Superior temporal gyrus (tissue), 1 donor: ENCODE measurements around the gene CFAP43.

Source experiments
- DNase-seq: peaks from one replicate; pipeline ENCODE4 v3.0.0-alpha.2; 2016; ENCODE audit errors: extremely low spot score

The CFAP43 gene

DNA sequence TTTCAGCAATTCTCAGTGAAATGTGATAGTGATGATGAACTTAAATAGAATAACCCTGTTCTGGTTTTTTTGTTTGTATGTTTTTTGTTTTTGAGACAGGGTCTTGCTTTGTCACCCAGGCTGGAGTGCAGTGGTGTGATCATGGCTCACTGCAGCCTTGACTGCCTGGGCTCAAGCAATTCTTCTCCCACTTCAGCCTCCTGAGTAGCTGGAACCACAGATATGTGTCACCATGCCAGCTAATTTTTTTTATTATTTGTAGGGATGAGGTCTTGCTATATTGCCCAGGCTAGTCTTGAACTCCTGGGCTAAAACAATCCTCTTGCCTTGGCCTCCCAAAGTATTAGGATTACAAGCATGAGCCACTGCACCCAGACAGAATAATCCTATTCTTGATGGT, 132.2 kb downstream of the CFAP43 start:
- DNase-seq: no peak

DNA sequence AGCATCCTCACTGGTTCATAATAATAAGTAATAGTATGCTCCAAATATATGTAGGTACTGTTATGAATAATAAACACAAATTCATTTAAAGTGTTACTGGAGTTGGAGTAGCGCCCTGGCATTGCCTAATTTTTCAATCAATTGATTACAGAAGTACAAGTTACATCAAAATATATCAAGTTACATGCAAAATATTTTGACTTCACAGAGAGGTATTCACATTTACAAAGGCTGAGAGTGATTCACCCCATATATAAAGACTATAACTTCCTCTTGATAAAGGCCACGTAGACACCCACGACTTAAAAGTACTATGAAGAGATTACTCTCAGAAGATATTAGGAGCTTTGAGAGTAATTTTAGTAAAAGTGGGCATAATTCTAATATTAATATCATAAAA, 132.9 kb downstream of the CFAP43 start:
- DNase-seq: no peak

DNA sequence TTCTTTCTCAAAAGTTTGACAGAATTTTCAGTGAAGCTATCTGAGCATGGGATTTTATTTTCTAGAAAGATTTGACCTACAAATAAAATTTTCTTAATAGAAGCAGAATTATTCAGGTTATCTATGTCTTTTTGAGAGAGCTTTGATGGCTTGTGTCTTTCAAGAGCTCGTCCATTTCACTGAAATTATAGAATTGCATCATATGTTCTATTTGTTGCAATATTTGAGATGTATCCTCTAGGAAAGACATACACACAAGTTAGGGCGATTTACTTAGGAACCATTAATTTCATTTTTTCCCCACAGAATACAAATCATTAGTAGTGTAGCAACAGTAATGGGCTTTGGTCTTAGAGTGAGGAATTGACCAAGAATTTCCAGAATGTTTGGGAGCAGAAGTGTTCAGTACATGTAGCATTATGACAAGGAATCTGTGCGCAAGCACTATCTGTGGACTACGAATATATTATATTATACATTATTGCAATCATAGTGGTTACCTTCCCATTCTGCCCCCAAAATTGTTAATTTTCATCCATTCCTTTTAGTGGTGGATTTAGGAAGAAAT, 133.7 kb downstream of the CFAP43 start:
- no peak for DNase-seq

DNA sequence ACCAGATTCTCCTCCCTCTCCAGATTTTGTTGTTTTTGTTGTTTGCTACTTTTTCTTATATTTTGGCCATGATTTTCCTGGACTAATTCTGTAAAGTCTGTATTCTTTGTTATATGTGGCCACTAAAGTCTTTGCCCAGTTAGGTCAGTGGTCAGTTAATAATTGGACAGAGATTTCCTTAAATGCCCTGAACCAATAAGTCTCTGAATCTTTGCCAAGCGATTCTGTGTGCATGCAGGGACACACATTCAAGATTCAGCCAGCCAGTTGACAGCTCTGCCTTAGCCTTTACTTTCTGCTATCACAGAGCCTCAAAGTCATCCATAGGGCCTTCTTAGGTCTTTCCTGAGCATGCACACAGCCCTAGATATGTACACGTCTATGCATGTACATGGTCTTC, 135.5 kb downstream of the CFAP43 start:
- no peak for DNase-seq

DNA sequence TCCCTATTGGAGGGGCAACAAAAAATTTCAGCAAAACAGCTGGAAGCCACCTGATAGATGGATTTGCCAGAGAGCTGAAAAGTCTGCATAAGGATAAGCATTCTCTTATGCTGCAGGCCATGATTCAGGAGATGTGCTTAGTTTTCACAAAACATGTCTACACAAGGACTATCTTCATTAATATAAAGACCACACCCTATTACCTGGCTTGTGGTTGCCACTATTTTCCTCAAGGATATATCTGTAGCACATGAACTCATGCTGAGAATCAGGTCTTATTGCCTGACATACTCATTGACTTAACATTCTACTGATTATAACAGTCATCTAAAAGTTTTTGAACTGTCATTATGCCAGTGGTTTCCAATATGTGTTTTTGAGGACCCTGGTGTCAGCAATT, 139.4 kb downstream of the CFAP43 start:
- DNase-seq: no peak

DNA sequence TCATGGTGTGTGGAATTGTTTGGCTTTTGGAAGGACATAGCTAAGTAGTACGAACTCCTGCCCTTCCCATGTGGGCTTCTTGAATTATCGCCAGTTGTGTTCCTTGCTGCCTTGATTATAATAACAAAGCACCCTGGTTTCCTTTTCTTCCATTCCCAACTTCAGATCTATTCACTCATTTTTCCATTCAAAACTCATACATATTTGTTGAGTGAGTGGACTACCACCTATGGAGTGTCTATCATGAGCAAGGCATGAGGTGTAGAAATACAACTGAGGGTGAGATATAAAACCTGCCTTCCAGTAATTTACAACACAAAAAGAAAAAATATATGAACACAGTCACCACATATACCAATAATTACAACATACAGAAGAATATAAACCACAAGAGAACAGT, 141.6 kb downstream of the CFAP43 start:
- DNase-seq: no peak

DNA sequence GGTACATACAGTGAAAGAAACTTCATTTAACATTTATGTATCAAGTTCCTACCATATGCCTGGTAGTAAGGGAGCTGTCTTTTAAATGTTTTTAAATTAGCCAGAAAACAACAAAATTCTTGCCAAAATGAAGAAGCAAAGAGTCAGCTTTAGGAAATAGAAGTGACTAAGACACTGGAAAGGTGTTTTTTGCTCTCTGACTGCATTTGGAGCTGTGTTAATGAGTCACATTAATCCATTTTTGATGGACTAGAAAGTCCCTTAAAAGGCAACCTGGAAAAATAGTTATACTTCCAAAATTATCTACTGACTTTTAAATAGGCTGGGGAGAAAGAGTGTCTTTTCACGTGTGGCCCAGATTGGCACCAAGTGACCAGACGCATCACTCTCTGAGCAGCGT, 142.5 kb downstream of the CFAP43 start:
- no peak for DNase-seq

DNA sequence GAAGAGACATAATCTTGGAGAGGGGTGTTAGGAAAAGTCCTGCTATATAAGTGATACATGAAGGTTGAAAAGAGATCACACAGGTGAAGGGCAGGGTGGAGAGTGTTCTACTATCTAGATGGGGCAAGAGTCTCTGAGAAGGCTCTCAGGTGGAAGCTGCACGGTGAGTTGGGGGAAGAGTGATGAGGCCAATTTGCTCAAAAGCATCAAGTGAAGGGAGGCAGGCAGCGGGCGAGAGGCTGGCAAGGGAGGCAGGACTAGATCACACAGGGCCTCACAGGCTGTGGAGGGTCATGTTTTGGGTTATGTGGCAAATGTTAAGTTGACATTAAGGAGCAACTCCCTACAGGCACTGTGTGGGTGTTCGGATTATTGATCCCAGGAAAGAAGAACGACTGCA, 143.9 kb downstream of the CFAP43 start:
- DNase-seq: no peak

DNA sequence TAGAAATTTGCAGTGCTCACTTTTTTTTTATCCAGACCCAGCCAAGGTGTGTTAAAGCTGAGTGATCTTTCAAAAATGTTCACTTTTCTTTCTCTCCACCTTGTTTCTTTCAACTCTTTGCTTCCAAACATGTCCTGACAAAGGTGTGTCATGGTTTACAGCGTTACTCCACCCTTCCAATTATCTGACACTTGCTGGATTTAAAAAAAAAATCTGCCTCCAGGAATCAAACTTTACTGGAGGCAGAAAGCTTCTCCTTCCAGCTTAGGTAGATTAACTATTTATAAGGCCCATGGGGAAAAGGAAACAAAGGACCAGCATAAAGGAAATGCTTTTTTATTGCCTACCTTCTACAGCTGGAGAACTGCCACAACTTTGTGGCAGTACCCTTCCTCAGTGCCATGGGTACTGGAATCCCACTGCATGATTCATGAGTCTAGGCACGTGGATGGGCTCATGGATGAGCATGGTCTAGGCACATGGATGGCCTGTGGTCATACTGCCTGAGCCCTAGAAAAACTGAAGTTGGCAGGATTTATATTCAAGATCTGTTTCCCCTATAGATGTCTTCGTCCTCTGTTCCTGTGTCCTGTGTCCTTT, 146.3 kb downstream of the CFAP43 start, which contains the start of gene COL17A1:
Gene COL17A1 (minus strand): TSS at position 80 of the 600 bp plus-strand sequence. CDS start 5,207 bp downstream, outside the sequence.
- DNase-seq: no peak

DNA sequence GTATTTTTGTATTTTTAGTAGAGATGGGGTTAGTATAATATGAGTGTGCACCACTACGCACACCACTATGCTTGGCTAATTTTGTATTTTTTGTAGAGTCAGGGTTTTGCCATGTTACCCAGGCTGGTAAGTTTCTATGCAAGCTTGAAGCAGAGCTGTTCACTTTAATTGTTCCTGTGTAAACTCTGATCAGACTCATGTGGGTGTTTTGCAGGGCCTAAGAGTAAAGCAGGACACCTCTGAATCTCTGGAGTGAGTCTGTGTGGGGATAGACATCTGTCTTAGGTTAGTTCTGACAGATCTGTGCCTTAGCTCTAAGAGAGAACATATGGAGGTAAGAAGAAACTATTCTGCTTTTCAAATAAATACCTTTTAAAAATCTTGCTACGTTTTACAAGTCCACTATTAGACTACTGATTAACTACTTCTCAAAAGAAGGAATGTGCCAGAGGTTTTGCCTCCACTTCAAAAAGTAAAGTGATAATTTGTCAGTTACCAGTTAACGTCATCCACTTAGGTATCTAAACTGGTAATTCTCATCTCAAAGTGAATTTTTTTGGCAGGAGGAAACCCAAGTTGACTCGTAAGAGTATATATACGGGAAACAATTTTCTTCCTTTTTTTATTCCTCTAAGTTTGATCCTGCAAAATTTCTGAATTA, 147.6 kb downstream of the CFAP43 start:
- no peak for DNase-seq

DNA sequence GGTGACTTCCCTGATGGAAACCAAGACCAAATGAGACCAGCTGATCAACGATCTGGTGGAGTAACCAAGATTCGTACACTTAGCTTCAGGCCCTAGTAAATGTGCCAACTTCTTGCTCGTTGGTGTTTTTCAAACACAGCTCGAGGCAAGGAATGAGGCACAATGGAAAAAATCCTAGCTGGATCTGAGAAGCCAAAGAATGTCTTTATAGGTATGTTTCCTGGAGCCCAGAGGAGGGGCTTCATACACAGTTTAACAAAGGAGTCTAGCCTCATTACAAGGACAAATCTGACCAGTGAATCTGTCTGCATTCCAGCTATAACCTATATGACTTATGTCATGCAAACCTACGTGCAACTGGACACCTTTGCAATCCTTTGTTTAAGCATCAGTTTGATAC, 150.2 kb downstream of the CFAP43 start:
- DNase-seq: no peak

DNA sequence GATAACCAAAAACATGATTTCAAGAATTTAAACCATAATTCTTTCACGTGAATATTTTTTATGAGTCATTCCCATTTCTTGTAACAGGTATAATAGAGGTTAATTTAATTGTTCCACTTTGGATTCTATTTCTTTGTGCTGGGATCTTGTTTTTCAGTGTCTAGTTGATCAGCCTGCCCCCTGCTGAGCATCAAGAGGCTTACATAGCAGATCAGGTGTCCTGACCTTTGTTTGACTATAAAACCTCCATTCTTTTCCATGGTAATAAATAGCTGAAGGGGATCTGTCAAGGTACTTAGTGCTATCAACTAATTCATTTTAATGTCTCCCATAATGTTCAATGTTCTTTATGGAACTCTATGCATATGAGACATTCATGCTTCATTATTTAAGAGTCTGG, 151.4 kb downstream of the CFAP43 start:
- DNase-seq: peak; percentile 25
